Dermis blood vessel endothelial cell (primary cell): ENCODE results near the gene CDHR1. TPM values are rescaled to one million over a fixed set of nuclear protein-coding genes. Genes with fewer than 3 reads are reported as not detected.

Experiments
- DNase-seq: peaks from one replicate; pipeline ENCODE4 v3.0.0; 2010
- total RNA-seq: library from RNA; depleted of rRNA; stranded (reverse); fragments of >200 nt; gene quantifications from 2 replicates; pipeline ENCODE4 v1.2.3, GENCODE V29; 2014

Gene CDHR1
- total RNA-seq, 1 donor from 2014 or later = 0.68 TPM

DNA sequence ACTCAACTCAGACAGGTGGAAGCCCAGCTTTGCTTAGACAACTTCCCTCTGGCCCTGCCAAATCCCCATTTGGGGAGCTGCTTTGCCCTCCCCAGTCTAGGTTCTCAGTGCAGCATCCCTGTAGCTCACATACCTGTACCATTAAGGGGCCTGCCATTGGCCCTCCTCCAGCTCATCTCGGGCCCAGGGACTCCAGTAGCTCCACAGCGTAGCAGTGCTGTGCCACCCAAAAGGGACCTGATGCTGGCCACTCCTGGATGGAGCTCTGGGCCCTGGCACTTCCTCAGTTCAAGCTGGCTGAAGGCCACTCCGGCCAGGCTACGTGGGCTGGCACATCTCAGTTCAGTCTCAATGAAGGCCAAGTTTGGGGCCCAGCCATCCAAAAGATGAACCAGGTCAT, 39.6 kb downstream of the CDHR1 start:
- DNase-seq = no peak

DNA sequence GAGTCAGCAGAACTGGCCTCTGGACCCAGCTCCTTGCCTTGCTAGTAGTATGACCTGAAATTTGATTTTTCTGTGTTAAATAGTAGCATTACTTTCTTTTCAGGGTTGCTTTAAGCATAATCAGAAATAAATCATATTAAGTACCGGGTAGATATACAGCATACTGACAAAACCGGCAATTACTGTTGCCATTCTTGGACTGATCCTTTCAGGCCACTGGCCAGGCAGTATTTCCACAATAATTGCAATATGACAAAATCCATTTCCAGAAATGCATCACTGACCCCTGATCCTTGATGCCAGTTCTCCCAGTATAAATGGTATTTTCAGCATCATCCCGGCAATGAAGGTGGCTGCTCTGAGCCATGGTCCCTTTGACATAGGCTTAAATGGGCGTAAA, 40.1 kb downstream of the CDHR1 start:
- DNase-seq = no peak

DNA sequence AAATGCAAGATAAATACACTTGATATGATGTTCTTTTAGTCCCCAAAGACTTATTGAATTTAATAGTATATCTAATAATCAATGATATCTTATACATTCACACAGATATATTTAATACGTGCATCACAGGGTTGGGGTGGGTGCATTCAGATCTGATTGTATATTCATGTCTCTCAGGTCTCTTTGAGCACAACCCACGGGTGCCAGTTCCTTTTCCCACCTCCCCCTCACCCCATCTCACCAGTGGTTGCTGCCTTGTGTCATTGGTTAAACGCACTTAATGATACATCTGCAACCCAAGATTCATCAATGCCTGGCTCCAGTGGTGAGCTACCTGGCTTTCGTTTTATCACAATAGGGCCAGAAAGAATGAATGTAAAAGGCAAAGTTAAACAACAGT, 40.8 kb downstream of the CDHR1 start:
- DNase-seq = no peak

DNA sequence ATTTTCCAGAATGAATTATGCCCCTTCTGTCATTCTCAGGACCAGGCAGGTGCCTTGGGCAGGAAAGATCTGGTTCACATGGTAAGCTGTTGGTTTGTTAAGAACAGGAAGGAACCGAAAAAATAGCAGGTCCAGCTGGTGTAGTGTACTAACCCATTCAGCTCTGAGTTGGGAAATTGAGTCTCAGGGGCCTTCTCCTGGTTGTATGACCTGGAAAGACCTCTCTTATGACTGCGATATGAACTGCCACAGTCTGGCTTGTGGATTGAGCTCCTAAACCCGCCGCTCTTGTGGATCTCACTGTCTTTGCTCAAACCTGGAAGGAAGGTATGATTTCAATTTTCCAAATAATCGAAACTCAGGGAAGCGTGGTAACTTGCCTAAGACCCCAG, 42.5 kb downstream of the CDHR1 start:
- no peak for DNase-seq

DNA sequence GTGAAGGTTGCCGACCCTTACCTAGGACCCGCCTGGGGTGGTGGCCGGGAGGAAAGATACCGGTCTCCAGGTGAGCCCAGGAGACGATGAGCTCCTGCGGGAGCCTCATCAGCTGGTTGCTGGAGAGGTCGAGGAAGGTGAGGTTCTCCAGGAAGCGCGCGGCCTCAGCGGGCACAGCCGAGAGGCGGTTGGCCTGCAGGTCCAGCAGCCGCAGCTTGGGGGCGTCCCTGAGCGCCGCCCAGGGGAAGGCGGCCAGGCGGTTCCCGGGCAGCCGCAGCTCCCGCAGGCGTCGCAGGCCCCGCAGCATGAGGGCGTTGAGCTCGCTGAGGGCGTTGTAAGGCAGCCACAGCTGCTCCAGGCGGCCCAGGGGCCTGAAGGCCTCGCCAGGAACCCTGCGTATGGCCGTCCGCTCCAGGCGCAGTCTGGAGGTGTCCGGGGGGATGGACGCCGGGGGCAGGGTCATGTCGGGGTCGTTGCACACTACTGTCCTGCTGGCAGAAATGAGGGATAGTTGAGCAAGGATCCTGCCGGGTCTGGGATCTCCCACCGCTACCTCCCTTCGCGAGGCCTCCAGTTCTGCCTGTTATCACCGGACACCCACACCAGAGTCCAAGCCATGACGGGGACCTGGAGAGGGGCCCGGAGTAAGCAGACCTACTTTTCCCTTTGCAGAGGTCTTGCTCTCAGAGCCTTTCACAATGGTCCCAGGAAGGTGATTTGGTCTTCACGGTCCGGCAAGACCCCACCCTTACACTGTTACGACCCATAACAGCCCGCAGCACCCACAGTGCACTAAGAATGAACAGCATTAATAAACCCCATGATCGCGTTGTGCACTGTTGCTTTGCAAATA, 43.1 kb downstream of the CDHR1 start:
- DNase-seq = no peak

DNA sequence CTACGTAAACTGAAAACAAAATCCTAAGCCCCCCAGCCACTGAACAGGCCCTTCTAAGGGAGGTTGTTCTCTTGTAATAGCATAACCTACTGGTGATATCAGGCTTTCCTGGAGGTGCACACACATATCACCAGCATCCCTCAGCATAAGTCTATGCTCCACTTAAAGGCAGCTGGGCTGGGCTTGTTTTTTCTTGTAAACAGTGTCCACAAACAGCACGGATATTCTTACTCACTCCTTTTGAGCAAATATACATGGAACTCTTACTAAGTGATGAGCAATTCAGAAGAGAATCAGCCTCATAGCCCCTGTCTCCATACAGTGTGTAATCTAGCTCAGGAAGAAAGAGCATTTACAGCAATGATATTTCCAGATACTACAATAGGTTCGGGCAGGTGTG, 44.6 kb downstream of the CDHR1 start:
- DNase-seq = no peak

DNA sequence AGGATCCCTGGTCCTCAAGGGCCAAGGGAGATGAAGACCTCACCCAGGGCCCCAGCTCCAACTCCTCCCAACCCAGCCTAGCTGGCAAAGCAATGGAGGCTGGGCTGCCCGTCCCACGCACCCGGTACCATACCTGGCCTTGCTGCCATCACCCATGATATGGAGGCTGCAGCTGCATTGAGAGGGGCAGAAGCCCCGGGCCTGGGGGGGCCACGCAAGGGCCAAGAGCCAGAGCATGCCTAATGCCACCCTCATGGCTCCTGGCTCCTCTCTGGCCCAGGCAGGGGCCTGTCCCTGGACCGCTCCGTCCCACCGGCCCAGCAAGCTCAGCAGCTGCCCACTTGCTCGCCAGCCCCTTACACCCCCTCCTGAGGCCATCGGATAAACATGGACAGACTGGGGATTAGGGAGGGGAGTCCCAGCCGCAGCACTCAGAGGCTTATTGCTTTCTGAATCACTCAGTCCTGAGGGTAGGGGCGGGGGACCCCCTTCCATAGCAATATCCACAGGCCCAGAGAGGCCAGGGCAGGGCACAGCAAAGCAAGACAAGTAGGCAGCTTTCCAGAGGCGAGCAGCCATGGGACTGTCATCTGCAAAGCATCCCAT, 47.0 kb downstream of the CDHR1 start, which contains the start of gene LRIT1:
Gene LRIT1, minus strand, starts transcription at position 362 of the 606 bp plus-strand sequence. Its CDS starts 107 bp downstream, at position 255.
- no peak for DNase-seq

DNA sequence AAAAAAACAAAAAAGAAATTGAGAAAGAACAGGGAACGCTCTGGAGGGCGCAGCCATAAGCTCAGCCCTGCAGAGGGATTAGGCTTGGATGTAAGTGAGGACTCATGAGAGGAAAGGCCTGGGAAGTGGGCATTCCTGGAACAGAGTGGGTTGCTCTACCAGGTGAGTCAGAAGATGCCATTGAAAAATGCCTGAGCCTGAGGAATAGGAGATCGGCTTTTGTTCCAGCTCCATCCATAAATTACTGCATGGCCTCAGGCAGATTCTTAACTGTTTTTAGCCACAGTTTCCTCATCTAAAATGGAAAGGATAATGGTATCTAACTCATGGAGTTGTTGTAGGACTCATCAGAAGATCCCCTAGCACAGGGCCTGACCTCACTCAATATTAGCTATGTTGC, 49.4 kb downstream of the CDHR1 start:
- no peak for DNase-seq

DNA sequence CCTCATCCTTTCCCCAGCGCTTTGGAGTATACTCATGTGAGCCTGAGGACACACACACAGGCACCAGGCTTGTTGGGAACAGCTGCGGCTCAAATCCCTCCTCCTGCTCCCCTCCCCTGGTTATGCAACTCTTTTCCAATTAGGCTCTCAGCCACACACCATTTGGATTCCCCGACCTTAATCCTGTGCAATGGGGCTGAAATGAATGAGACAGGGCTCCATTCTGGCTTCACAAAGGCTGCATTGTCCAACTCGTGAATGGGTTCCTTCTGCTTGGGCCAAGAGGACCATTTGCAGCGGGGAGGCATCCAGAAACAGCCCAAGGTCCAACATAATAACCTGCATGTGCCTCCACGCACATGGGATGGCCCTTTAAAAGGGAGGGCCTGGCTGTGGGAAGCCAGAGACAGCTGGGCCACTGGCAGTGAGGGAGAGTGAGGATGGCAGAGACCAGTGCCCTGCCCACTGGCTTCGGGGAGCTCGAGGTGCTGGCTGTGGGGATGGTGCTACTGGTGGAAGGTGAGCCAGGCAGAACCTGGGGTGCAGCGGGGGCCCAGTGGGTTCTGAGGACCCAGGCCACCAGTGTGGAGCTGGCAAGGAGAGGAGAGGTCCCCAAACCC, 50.4 kb downstream of the CDHR1 start, which contains the start of gene RGR:
Gene RGR, plus strand, starts transcription at position 403 of the 620 bp plus-strand sequence. Its CDS starts 38 bp downstream, at position 441.
- no peak for DNase-seq

DNA sequence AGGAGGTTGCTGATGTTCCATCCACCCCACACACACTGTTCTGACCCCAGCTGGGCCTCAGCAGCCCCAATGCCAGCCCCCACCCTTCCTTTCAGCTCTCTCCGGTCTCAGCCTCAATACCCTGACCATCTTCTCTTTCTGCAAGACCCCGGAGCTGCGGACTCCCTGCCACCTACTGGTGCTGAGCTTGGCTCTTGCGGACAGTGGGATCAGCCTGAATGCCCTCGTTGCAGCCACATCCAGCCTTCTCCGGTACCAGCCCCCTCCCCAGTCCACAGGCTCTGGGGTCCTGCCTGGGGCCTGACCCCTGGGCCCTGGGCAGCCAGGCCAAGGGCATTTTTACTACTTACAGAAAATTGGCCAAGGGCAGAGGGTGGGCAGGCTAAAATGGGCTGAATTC, 53.2 kb downstream of the CDHR1 start:
- DNase-seq = no peak

DNA sequence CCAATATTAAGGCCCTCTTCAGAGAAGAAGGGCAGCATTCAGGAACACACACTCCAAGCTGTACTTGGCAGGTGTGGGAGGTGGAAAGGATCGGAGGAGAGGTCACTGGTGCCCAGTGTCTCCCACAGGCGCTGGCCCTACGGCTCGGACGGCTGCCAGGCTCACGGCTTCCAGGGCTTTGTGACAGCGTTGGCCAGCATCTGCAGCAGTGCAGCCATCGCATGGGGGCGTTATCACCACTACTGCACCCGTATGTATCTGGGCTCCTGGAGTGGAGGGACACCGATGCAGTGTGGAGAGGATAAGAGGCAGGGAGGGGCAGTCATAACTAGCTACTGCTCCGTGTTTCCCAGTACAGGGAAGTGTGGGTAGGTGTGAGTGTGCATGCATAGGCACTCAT, 54.5 kb downstream of the CDHR1 start:
- no peak for DNase-seq

DNA sequence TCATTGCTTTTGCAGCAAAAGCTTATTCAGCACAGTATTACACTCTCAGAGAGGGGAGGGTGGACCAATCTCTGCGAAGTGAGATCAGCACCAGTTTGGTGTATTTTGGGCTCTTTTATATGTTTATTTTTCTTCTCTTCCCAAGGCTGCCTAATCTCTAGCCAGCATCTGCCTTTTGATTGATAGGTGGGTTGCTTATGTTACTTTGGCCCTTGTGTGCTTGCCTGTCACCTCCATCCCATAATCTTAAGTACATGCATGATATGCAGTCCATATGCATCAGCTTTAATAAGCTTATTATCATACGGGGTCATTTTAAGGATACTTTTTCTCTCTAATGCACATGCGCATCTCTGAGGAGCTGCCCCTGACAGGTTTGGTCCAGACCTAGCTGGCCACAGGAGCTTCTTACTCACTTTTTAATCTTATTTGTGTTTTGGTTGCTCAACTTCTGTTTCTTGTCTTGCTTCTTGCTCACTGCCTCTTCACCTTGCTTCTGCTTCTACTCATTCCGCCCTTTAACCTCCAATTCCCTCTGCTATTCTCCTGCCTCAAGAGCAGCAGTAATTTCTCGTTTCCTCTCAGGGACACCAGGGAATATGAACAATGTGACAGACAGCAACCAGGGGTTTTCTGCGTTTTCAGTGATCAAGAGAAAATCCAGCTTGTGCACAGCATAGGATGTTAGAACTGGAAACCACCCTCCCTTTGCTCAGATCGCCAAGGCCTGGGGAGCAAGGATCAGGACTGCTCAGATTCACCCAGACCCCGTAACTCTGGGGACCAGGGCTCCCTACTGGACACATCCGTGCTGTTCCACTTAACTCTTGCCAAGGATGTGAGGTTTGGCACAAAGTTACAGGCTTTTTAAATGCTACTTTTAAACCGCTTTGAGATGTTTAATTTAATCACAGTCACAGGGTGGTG, 60.5 kb downstream of the CDHR1 start:
- DNase-seq = no peak

DNA sequence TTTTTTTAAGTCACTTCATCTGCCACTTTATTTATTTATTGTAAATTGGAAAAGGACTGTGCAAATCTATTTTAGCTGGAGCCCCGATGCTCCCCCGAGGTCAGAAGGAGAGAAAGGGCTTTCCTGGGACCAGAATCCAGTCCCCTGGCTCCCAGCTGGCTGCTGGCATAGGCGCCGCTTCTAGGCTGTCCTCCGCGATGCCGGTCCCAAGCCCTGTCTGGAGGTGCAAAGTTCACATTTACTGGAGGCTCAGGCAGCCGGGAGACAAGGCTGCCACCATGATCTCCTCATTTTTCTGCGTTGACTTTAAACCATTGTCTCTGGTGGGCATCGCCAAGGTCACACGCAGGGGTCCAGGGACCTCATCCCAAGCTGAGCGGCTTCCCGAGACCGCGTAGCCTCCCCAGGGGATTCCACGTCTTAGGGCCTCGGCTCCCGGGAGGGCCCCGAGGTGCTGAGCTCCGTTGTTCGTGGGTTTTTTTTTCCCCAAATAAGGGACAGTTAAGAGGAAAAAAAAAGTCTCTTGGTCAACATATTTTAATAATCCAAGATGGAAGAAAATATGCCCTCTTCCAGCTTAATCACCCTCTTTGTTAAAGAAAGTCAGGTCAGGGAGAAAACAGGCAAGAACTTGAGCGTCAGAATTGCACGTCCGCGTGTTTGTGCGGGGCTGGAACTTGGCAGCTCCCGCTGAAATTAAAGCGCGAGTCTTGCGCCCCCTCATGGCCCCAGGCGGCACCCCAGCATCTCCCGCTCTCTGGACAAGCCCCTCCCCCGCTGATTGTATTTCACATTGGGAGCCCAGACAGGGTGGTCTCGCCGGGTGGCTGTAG, 62.4 kb downstream of the CDHR1 start:
- DNase-seq = peak; percentile 69

DNA sequence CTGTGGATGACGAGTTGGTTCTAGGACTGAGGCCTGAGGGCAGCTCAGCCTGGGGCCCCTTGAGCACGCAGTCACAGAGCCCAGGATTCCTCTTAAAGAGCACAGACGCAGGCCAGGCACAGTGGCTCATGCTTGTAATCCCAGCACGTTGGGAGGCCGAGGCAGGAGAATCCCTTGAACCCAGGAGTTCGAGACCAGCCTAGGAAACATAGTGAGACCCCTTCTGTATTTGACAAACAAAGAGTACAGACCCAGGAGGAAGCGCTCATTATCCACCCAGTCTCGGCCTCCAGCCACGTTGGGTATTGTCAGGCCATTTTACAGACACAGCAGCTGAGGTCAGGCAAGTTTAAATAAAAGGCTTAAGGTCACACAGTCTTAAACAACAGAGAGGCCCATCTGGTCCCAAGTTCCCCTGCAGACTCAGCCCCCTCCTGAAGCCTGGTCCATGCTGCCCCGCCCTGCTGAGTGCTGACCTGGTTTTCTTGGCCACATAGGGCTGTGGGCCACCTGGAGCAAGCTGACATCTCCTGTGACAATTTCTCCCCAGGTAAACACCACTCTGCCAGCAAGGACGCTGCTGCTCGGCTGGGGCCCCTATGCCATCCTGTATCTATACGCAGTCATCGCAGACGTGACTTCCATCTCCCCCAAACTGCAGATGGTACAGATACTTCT, 63.1 kb downstream of the CDHR1 start:
- no peak for DNase-seq

DNA sequence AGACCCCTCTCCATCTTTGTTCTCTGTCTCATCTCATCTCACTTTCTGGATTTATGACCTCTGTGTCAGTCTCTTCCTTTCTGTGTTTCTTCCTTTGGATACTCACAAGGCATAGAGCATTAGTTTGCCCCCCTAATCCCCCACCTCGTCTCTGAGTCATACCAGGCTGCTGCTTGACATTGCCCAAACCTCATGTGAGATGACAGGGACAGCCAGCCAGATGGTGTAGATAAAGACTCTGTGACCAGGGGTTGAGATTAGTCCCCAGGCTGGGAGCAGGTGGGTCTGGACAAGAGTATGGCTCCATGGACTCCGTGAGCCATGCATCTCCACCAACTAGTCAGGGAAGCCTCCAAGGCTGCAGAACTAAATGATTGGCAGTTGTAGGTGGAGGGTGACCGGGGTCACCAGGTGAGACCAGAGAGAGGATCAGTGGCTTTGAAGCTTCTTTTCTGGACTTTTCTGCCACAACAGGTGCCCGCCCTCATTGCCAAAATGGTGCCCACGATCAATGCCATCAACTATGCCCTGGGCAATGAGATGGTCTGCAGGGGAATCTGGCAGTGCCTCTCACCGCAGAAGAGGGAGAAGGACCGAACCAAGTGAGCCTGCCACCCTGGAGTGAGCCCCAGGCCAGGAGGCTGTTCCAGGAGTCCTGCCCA, 63.8 kb downstream of the CDHR1 start:
- no peak for DNase-seq

DNA sequence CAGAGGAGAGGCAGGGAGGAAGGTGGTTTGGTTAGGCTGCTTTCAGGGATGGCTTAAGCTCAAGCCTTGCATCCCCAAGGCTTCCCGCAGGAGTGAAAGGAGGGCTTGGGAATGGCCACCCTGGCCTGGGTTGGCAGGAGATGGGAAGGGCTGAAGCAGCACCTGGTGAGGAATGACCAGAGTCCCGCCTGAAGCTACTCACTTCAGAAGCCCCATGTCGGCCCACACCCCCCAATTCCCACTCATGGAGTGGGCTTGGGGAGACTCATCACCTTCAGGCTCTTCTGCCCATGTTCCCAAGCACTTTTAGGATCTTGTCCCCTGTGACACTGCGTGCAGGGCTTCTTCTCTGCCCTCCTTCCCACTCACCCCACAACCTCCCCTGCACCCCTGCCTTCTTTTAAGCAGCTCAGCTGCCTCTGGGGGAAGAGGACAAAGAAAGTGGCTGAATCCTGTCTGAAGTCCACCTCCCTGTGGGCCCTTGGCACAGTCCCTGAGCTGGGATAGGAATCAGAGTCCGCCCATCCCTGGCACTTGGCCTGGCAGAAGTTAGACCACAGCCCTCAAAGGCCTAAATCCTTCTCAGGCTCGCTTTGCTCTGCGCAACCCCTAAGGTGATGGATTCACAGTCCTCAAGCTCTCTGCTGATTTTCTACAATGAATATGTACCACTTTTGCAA, 67.0 kb downstream of the CDHR1 start:
- no peak for DNase-seq

DNA sequence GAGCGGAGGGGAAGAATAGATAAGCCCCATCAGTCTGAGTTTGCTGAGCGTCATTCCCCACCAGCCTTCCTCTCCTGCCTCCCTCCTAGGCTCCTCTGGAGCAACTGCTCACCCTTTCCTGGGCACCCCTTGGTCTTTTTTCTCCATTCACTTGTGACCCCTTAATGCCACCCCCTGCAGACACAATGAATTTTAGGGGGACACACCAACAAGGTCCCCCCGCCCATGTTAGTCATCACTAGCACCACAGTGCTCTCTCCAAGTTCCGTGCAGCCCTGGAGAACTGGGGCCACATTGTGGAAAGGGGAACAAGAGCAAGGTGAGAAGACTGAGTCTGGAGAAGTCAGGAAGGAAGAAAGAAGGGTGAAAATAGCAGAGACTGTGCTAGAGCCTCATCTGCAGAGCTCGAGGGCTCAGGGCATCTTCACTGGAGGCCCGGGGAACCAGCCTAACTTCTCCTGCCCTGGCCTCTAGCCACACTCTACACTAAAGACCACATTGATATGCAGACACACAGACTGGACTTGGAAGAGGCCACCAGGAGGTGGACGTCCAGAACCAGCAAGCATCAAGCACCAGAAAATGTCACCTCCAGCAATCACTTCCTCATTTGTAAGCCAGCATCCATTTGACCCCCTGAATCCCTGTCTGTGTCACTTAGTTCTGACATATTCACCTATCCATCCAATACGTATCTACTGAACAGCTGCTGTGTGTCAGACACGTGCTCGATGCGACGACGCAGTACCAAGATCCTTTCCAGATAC, 68.0 kb downstream of the CDHR1 start:
- no peak for DNase-seq

DNA sequence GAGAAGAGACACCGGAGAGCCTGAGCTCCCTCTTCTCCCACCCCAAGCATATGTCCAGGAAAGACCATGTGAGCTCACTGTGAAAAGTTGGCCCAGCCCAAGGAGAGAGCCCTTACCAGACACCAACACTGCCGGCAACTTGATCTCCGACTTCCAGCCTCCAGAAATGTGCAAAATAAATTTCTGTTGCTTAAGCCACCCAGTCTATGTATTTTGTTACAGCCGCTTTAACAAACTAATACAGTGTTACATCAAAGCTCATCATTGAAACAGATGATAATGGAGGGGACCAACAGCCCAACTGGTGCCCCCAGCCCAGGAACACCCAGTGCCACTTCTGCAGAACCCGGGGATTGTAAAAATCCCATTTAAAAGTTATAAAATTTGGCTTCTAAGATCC, 69.4 kb downstream of the CDHR1 start:
- DNase-seq = no peak

DNA sequence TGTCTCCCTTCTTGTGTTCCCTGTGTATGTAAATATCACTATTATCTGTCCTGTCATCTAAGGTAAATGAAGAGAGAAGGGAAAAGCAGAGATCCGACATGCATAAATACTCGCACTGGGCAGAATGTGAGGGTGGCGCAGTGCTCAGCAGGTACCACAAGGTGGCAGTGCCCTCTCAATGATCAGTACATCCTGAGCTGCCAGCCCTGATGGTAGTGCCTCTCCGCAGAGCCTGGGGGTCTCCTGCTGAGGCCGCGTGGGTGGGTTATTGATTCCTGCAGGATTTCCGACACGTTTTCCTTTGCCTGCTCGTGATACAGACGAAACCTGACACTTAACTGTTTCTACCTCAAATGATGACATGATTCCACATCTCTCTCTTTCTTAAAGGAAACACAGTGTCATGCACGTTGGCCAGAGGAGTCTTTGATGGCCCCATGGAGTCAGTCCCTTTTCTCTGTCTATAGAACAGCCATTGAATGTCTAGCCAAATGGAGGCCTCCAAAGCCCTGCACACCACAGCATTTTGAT, 70.3 kb downstream of the CDHR1 start:
- DNase-seq = peak; percentile 81
